ENCODE data around the gene APEH. TPM values are rescaled to one million over a fixed set of nuclear protein-coding genes. Genes with fewer than 3 reads are reported as not detected.

The APEH gene
- total and polyA plus RNA-seq, 2 of the 13 experiments (the other 11 are each of a cell fraction or from before 2014, with no cell fraction given), result 116 to 130 TPM

DNA sequence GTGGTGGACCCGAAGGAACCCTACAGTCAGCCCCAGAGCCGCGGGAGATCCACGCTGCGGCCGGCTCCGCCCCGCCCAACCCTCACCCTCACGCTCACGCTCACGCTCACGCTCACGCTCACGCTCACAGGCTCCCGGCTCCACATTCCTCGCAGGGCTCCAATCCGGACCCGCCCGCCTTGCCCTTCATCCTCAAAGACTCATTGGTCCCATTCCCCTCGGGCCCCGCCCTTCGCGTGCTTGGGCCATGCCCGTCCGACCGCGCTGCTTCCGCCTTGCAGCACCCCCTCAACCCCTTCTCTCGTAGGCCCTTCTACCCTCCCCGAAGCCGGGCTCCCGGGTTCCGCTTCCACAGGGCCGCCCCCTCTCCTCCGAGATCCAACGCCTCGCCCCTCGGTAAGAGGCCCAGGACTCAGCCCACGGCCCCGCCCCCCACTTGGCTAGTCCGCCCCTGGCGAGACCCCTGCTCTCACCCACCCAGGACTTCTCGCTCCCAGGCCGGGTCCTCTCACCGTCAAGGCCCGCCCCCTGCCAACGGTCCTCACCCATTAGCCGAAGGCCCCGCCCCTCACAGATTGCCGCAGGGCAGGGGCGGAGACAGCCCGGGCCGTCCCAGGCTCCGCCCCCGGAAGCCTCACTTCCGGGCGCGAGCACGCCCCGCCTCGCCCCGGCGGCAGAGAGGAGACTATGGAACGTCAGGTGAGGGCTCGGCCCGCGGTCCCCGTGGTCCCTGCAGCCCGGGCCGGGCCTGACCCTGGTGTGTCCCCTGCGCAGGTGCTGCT, at the start of gene APEH (continued):
- TF ChIP-seq PRDM15 (CRISPR knock-in tag; IDR thresholded peaks at IDR 0.05) (no peak), TOE1 (CRISPR knock-in tag; IDR thresholded peaks at IDR 0.05) (no peak), ZNF670 (CRISPR knock-in tag; IDR thresholded peaks at IDR 0.05; ENCODE audit: borderline replicate concordance) (peak; percentile 90), HOMEZ (CRISPR knock-in tag; IDR thresholded peaks at IDR 0.05; ENCODE audit: low read depth) (0 out of 2 replicates have a peak, but pooled peaks have one; percentile 13), HNF4A (CRISPR knock-in tag; IDR thresholded peaks at IDR 0.05) (no peak), CAMTA2 (CRISPR knock-in tag; IDR thresholded peaks at IDR 0.05; ENCODE audit: borderline replicate concordance) (0 out of 2 replicates have a peak, but pooled peaks have one; percentile 14), ZNF333 (CRISPR knock-in tag; IDR thresholded peaks at IDR 0.05; ENCODE audit: borderline replicate concordance) (peak; percentile 100), SAP130 (CRISPR knock-in tag; IDR thresholded peaks at IDR 0.05; ENCODE audit: low read depth) (peak; percentile 95), PITX1 (CRISPR knock-in tag; IDR thresholded peaks at IDR 0.05) (peak; percentile 77), NR2C2 (CRISPR knock-in tag; IDR thresholded peaks at IDR 0.05; ENCODE audit: borderline replicate concordance) (peak; percentile 75; the same call in 1 of the 2 replicates), SMAD3 (CRISPR knock-in tag; IDR thresholded peaks at IDR 0.05) (no peak), IKZF5 (CRISPR knock-in tag; IDR thresholded peaks at IDR 0.05) (no peak), MXD4 (CRISPR knock-in tag; IDR thresholded peaks at IDR 0.05) (no peak; the same call in 1 of the 2 replicates), ZNF235 (CRISPR knock-in tag; IDR thresholded peaks at IDR 0.05; ENCODE audit: borderline replicate concordance) (0 out of 2 replicates have a peak, but pooled peaks have one; percentile 5), ZNF263 (CRISPR knock-in tag; IDR thresholded peaks at IDR 0.05) (no peak), ZNF20 (CRISPR knock-in tag; IDR thresholded peaks at IDR 0.05) (no peak), DMAP1 (CRISPR knock-in tag; IDR thresholded peaks at IDR 0.05) (peak; percentile 77), ZNF784 (CRISPR knock-in tag; IDR thresholded peaks at IDR 0.05; ENCODE audit: borderline replicate concordance) (peak; percentile 74; the same call in 1 of the 2 replicates)
